Measurements from ENCODE around the gene OR6B1. TPM values are rescaled to one million over a fixed set of nuclear protein-coding genes. Genes with fewer than 3 reads are reported as not detected.

Gene OR6B1
- total and polyA plus RNA-seq, 2 donors (not counting 3 experiments of a cell fraction or from before 2014, with no cell fraction given), result not detected

DNA sequence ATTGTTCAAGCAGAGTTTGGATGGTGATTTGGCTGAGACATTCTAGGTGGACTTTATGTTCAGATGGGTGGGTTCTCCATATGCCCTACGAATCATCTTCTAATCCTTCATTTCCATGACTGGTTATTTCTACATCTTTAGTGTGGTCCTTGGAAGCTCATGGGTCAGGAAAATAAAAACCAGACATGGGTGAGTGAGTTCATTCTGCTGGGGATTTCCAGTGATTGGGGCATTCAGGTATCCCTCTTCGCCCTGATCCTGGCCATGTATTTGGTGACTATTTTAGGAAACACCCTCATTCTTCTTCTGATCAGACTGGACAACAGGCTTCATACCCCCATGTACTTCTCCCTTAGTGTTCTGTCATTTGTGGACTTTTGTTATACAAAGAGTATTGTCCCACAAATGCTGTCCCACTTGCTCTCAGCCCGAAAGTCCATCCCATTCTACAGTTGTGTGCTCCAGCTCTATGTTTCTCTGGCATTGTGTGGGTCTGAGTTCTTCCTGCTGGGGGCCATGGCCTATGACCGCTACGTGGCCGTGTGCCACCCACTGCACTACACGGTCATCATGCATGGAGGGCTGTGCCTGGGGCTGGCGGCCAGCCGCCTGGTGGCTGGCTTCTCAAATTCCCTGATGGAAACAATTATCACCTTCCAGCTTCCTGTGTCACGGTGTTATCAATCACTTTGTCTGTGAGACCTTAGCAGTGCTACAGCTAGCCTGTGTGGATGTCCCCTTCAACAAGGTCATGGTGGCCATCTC, 19.2 kb upstream of the OR6B1 start:
- H3K27me3 ChIP-seq (ENCODE audit: control insufficient read depth in 2 of 2, insufficient read depth in 2 of 2, low read length in 2 of 2), result no peaks in the 10 kb centered on the region
- no peaks in the 10 kb centered on the region for H3K9me3 ChIP-seq (replicated peaks; ENCODE audit: control insufficient read depth, insufficient read depth, low read length)
- FAIRE-seq, result no peak
- BruUV-seq (replicated peaks), result no TSS peak
- DNase-seq (ENCODE audit: low read depth, low spot score), result no peak
- dilution Hi-C loops (cut with MboI; ENCODE audit: extremely low pct_ligation_motif_present, low sequenced_read_pairs) (no loop called here), intact Hi-C loops (cut with micrococcal nuclease) (no loop called here)
- CTCF ChIA-PET, result no interaction called here
- no peak overlapping the region for H3K4me3 ChIP-seq (replicated peaks in 1 of 3; ENCODE audit: insufficient read depth in 1 of 3, low read depth in 1 of 3, low read length in 3 of 3)
- no peak overlapping the region for H3K27ac ChIP-seq (ENCODE audit: insufficient read depth, low read depth, low read length)
- POLR2A ChIA-PET, result no interaction called here
- H3K36me3 ChIP-seq (ENCODE audit: control insufficient read depth in 2 of 2, extremely low read depth in 1 of 2, insufficient read depth in 2 of 2, low read length in 2 of 2), result no peaks in the 10 kb centered on the region
- H3K9ac ChIP-seq (replicated peaks; ENCODE audit: extremely low read depth, insufficient read depth, low read length), result no peak overlapping the region
- TF ChIP-seq POLR2A (IDR thresholded peaks at IDR 0.05; ENCODE audit: low read depth, low read length) (no peak), FOS (IDR thresholded peaks at IDR 0.05; ENCODE audit: borderline replicate concordance, insufficient read depth, low read length) (no peak), GATA2 (IDR thresholded peaks at IDR 0.05; ENCODE audit: insufficient read depth, insufficient read length, low read depth, low read length) (no peak), JUN (IDR thresholded peaks at IDR 0.05; ENCODE audit: borderline replicate concordance, insufficient read depth, insufficient read length, low read depth) (no peak), POLR2AphosphoS5 (IDR thresholded peaks at IDR 0.05; ENCODE audit: insufficient read depth, low read depth, low read length) (no peak), EZH2 (IDR thresholded peaks at IDR 0.05; ENCODE audit: borderline replicate concordance, low read depth, low read length, severe bottlenecking) (no peak), MYC (IDR thresholded peaks at IDR 0.05; ENCODE audit: low read depth, low read length) (no peak)
- TF ChIP-seq, protein P1, sequence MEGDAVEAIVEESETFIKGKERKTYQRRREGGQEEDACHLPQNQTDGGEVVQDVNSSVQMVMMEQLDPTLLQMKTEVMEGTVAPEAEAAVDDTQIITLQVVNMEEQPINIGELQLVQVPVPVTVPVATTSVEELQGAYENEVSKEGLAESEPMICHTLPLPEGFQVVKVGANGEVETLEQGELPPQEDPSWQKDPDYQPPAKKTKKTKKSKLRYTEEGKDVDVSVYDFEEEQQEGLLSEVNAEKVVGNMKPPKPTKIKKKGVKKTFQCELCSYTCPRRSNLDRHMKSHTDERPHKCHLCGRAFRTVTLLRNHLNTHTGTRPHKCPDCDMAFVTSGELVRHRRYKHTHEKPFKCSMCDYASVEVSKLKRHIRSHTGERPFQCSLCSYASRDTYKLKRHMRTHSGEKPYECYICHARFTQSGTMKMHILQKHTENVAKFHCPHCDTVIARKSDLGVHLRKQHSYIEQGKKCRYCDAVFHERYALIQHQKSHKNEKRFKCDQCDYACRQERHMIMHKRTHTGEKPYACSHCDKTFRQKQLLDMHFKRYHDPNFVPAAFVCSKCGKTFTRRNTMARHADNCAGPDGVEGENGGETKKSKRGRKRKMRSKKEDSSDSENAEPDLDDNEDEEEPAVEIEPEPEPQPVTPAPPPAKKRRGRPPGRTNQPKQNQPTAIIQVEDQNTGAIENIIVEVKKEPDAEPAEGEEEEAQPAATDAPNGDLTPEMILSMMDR (IDR thresholded peaks at IDR 0.05; ENCODE audit: extremely low read depth in 1 of 2, insufficient read depth in 1 of 2, low read depth in 1 of 2, low read length in 2 of 2), result no peak
- TF ChIP-seq, protein P2, sequence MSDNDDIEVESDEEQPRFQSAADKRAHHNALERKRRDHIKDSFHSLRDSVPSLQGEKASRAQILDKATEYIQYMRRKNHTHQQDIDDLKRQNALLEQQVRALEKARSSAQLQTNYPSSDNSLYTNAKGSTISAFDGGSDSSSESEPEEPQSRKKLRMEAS (IDR thresholded peaks at IDR 0.05; ENCODE audit: insufficient read depth, insufficient read length), result no peak
- H3K4me2 ChIP-seq (ENCODE audit: insufficient read depth, low read length), result no peak overlapping the region
- peaks cover 18% of the 10 kb centered on the region for H3K4me1 ChIP-seq (ENCODE audit: control insufficient read depth, extremely low read depth, insufficient read depth, low read length)
- no peak overlapping the region for H2AFZ ChIP-seq (ENCODE audit: low read depth, low read length)
- H3K9me1 ChIP-seq (replicated peaks; ENCODE audit: control insufficient read depth, extremely low read depth, insufficient read depth, low read length), result no peaks in the 10 kb centered on the region
- H3K79me2 ChIP-seq (ENCODE audit: control insufficient read depth, insufficient read depth, low read length), result no peaks in the 10 kb centered on the region
- no peaks in the 10 kb centered on the region for H4K20me1 ChIP-seq (replicated peaks; ENCODE audit: control insufficient read depth, extremely low read depth, insufficient read depth, low read length)
